Mucosa of descending colon (tissue), 3 donors: Measurements from ENCODE around the gene SNRPE. TPM values are rescaled to one million over a fixed set of nuclear protein-coding genes. Genes with fewer than 3 reads are reported as not detected.

Experiments
- ATAC-seq: fragments of 200-7000 bp; cut with Tn5 transposase; one replicate; pipeline ENCODE4 v1.9.1; 2020; ENCODE audit warnings: mild to moderate bottlenecking, moderate library complexity
- DNase-seq, 3 donors: peaks; one replicate each; pipeline ENCODE4 v3.0.0-alpha.2; 2020
- H3K36me3 ChIP-seq: fragments of 200-600 bp; one replicate; pipeline ENCODE4 v1.8.0; 2021; ENCODE audit warnings: low read depth, mild to moderate bottlenecking
- H3K4me1 ChIP-seq: fragments of 200-600 bp; one replicate; pipeline ENCODE4 v1.8.0; 2021; ENCODE audit warnings: low read depth, mild to moderate bottlenecking
- H3K4me3 ChIP-seq: fragments of 200-600 bp; one replicate; pipeline ENCODE4 v1.8.0; 2021; ENCODE audit warnings: mild to moderate bottlenecking
- H3K9me3 ChIP-seq: fragments of 200-600 bp; one replicate; pipeline ENCODE4 v1.8.0; 2021; ENCODE audit warnings: mild to moderate bottlenecking
- intact Hi-C, 2 donors: fragments of 100-400 bp; cut with DNase I in 1 of 2; cut with micrococcal nuclease in 1 of 2; formaldehyde crosslinking; loops; one replicate each; pipeline versions ENCODE4 v1.11.0 to v1.11.1; 2022; cut with DNase I, micrococcal nuclease
- total RNA-seq, 3 donors: library from RNA; stranded (reverse); fragmentation: NEBNext Ultra II Directional in 2 of 3; extraction: Animal tissue kit (Norgen Biotek cat#: 25700) in 2 of 3; gene quantifications; one replicate each; pipeline versions ENCODE4 v1.2.1 to v1.2.4, GENCODE V29; 2021 to 2023
- TF ChIP-seq, protein P1 (sequence below): fragments of 200-600 bp; IDR thresholded peaks from one replicate; pipeline ENCODE4 v1.8.0; 2022; ENCODE audit warnings: antibody characterized with exemption, mild to moderate bottlenecking
- donor health status: DM: no; HTN: no; CAD: no; lungs with moderate emphysema.
- donor health status: DM: no; HTN: no; CAD: no.
- donor health status: DM: no; HTN: yes; CAD: no.

SNRPE gene
- total RNA-seq, 3 donors from 2014 or later, result 53.2 to 91.1 (median 53.5) TPM

DNA sequence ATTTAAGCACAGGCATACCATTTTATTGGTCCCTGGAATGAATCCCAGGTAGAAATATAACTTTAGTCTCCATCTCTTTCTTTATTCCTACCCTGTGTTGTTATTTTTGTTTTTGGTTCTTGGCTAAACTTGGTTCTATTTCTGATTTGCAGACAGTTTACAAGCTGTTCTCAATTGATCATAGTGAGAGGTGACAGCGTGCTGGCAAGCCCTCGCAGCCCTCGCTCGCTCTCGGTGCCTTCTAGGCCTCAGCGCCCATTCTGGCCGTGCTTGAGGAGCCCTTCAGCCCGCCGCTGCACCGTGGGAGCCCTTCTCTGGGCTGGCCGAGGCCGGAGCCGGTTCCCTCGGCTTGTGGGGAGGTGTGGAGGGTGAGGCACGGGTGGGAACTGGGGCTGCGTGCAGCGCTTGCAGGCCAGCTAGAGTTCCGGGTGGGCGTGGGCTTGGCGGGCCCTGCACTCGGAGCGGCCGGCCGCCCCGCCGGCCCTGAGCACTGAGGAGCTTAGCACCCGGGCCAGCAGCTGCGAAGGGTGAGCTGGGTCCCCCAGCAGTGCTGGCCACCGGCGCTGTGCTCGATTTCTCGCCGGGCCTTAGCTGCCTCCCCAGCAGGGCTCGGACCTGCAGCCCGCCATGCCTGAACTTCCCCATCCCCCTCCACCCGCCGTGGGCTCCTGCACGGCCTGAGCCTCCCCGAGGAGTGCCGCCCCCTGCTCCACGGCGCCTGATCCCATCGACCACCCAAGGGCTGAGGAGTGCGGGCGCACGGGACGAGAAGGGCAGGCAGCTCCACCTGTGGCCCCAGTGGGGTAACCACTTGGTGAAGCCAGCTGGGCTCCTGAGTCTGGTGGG lies 38.7 kb downstream of the SNRPE start:
- H3K4me1 ChIP-seq, result peaks cover 7% of the 10 kb centered on the region
- H3K36me3 ChIP-seq, result no peaks in the 10 kb centered on the region
- intact Hi-C loops, result no loop called here
- DNase-seq (no peak), ATAC-seq (no peak)
- TF ChIP-seq, protein P1, sequence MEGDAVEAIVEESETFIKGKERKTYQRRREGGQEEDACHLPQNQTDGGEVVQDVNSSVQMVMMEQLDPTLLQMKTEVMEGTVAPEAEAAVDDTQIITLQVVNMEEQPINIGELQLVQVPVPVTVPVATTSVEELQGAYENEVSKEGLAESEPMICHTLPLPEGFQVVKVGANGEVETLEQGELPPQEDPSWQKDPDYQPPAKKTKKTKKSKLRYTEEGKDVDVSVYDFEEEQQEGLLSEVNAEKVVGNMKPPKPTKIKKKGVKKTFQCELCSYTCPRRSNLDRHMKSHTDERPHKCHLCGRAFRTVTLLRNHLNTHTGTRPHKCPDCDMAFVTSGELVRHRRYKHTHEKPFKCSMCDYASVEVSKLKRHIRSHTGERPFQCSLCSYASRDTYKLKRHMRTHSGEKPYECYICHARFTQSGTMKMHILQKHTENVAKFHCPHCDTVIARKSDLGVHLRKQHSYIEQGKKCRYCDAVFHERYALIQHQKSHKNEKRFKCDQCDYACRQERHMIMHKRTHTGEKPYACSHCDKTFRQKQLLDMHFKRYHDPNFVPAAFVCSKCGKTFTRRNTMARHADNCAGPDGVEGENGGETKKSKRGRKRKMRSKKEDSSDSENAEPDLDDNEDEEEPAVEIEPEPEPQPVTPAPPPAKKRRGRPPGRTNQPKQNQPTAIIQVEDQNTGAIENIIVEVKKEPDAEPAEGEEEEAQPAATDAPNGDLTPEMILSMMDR, result no peak
- H3K9me3 ChIP-seq, result no peaks in the 10 kb centered on the region
- no peak overlapping the region for H3K4me3 ChIP-seq

DNA sequence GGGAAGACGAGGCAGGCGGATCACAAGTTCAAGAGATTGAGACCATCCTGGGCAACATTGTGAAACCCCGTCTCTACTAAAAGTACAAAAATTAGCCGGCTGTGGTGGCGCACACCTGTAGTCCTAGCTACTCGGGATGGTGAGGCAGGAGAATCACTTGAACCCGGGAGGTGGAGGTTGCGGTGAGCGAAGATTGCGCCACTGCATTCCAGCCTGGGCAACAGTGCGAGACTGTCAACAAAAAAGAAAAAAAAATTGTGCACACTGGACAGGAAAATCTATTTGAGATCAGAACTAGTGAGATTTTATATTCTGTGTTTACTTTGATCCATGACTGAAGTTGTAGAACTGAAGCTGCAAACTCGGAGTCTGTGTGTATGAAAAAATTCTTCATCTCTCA lies 40.2 kb downstream of the SNRPE start:
- TF ChIP-seq, protein P1, result no peak
- ATAC-seq (no peak), DNase-seq (no peak)
- H3K4me3 ChIP-seq, result no peak overlapping the region
- H3K4me1 ChIP-seq, result peaks cover 7% of the 10 kb centered on the region
- H3K36me3 ChIP-seq, result no peaks in the 10 kb centered on the region
- intact Hi-C loops, result no loop called here
- no peaks in the 10 kb centered on the region for H3K9me3 ChIP-seq

DNA sequence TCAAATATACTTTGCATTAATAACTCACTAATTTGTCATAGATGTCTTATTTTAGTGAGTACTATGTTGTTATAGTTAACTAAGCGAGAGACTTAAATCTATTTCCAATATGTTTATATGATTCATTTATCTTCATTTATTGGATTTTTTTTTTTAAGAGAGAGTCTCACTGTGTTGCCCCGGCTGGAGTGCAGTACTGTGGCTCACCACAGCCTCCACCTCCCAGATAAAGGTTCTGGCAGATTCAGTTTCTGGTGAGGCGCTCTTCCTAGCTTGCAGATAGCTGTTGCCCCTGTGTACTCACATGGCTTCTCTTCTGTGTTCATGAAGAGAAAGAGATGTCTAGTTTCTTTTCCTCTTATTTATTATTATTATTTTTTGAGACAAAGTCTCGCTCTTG lies 43.9 kb downstream of the SNRPE start:
- intact Hi-C loops, result no loop called here
- ATAC-seq (no peak), DNase-seq (no peak)
- H3K4me3 ChIP-seq, result no peak overlapping the region
- no peaks in the 10 kb centered on the region for H3K9me3 ChIP-seq
- no peaks in the 10 kb centered on the region for H3K4me1 ChIP-seq
- TF ChIP-seq, protein P1, result no peak
- H3K36me3 ChIP-seq, result no peaks in the 10 kb centered on the region

DNA sequence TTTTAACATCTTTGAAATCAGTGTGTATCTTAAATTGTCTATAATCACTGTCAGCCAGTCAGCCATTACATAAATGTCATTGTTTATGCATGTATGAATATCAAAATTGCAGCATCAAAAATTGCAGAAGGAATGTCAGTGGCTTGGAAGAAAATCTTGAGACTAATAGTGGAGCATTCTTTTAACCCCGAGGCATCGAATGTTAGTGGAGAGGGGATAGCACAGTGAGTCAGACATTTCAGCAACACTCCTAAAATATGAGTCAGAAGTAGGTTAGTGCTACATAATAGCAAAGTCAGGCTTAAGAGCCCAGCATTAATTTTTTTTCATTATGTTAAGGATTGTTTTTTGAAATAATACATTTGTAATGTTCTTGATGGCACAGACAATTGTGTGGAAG lies 45.5 kb downstream of the SNRPE start:
- Histone ChIP-seq H3K4me3 (no peak overlapping the region), H3K4me1 (no peaks in the 10 kb centered on the region), H3K36me3 (no peaks in the 10 kb centered on the region), H3K9me3 (no peaks in the 10 kb centered on the region)
- intact Hi-C loops, result no loop called here
- DNase-seq (no peak), ATAC-seq (no peak)
- TF ChIP-seq, protein P1, result no peak

DNA sequence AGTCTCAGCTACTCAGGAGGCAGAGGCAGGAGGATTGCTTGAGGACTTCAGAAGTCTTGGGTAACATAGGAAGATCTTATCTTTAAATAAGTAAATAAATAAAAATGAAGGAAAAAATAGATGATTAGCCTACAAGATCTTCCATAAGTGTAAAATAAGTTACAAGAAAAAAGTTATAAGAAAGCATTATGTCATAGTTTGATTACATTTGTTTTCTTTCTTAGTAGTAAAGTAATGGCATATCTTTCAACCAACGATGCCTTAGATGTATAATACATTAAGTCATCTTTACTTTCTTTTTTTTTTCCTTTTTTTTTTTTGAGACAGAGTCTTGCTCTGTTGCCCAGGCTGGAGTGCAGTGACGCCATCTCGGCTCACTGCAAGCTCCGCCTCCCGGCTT lies 46.5 kb downstream of the SNRPE start:
- TF ChIP-seq, protein P1, result no peak
- H3K4me1 ChIP-seq, result no peaks in the 10 kb centered on the region
- ATAC-seq (no peak), DNase-seq (no peak)
- H3K9me3 ChIP-seq, result no peaks in the 10 kb centered on the region
- intact Hi-C loops, result no loop called here
- H3K4me3 ChIP-seq, result no peak overlapping the region
- no peaks in the 10 kb centered on the region for H3K36me3 ChIP-seq
